ENCODE measurements around the gene NFATC1.

Gene NFATC1

GRCh38 chr18:79560861-79561210 lies 165.1 kb downstream of the NFATC1 start:
- H3K36me3 ChIP-seq (ENCODE audit: low read depth): no peaks in the 10 kb centered on the region
- DNase-seq (ENCODE audit: low spot score): no peak
- no peak overlapping the region for H3K4me3 ChIP-seq (ENCODE audit: severe bottlenecking)
- no peaks in the 10 kb centered on the region for H3K9me3 ChIP-seq (ENCODE audit: severe bottlenecking)
- no peak overlapping the region for H3K27ac ChIP-seq (ENCODE audit: poor library complexity, severe bottlenecking)
- TF ChIP-seq CTCF (IDR thresholded peaks at IDR 0.05; ENCODE audit: poor library complexity, severe bottlenecking): no peak
- no peaks in the 10 kb centered on the region for H3K27me3 ChIP-seq (ENCODE audit: insufficient read depth, poor library complexity, severe bottlenecking)
- ATAC-seq (ENCODE audit: low read depth): no peak
- H3K4me1 ChIP-seq (ENCODE audit: insufficient read depth, poor library complexity, severe bottlenecking): no peaks in the 10 kb centered on the region

GRCh38 chr18:79563949-79564348 lies 168.2 kb downstream of the NFATC1 start:
- H3K4me1 ChIP-seq (ENCODE audit: insufficient read depth, poor library complexity, severe bottlenecking): peaks cover 16% of the 10 kb centered on the region
- no peaks in the 10 kb centered on the region for H3K27me3 ChIP-seq (ENCODE audit: insufficient read depth, poor library complexity, severe bottlenecking)
- no peaks in the 10 kb centered on the region for H3K9me3 ChIP-seq (ENCODE audit: severe bottlenecking)
- H3K27ac ChIP-seq (ENCODE audit: poor library complexity, severe bottlenecking): no peak overlapping the region
- H3K36me3 ChIP-seq (ENCODE audit: low read depth): no peaks in the 10 kb centered on the region
- TF ChIP-seq CTCF (IDR thresholded peaks at IDR 0.05; ENCODE audit: poor library complexity, severe bottlenecking): no peak
- ATAC-seq (ENCODE audit: low read depth): no peak
- no peak for DNase-seq (ENCODE audit: low spot score)
- H3K4me3 ChIP-seq (ENCODE audit: severe bottlenecking): no peak overlapping the region

GRCh38 chr18:79564441-79564840 lies 168.7 kb downstream of the NFATC1 start:
- H3K27ac ChIP-seq (ENCODE audit: poor library complexity, severe bottlenecking): no peak overlapping the region
- H3K27me3 ChIP-seq (ENCODE audit: insufficient read depth, poor library complexity, severe bottlenecking): no peaks in the 10 kb centered on the region
- H3K9me3 ChIP-seq (ENCODE audit: severe bottlenecking): no peaks in the 10 kb centered on the region
- TF ChIP-seq CTCF (IDR thresholded peaks at IDR 0.05; ENCODE audit: poor library complexity, severe bottlenecking): no peak
- DNase-seq (ENCODE audit: low spot score) (no peak), ATAC-seq (ENCODE audit: low read depth) (no peak)
- H3K36me3 ChIP-seq (ENCODE audit: low read depth): no peaks in the 10 kb centered on the region
- H3K4me3 ChIP-seq (ENCODE audit: severe bottlenecking): no peak overlapping the region
- peaks cover 16% of the 10 kb centered on the region for H3K4me1 ChIP-seq (ENCODE audit: insufficient read depth, poor library complexity, severe bottlenecking)

- ATAC-seq (ENCODE audit: low read depth): no peak
- no peak for TF ChIP-seq CTCF (IDR thresholded peaks at IDR 0.05; ENCODE audit: poor library complexity, severe bottlenecking)
Measured at GRCh38 chr18:79566771-79567431, 171.2 kb downstream of the NFATC1 start.

GRCh38 chr18:79567481-79568147 lies 171.9 kb downstream of the NFATC1 start:
- peaks cover 28% of the 10 kb centered on the region for H3K4me1 ChIP-seq (ENCODE audit: insufficient read depth, poor library complexity, severe bottlenecking)
- peak overlapping the region; percentile 54 for H3K27ac ChIP-seq (ENCODE audit: poor library complexity, severe bottlenecking)
- no peaks in the 10 kb centered on the region for H3K36me3 ChIP-seq (ENCODE audit: low read depth)
- DNase-seq (ENCODE audit: low spot score) (peak; percentile 86), ATAC-seq (ENCODE audit: low read depth) (peak; percentile 93)
- TF ChIP-seq CTCF (IDR thresholded peaks at IDR 0.05; ENCODE audit: poor library complexity, severe bottlenecking): no peak
- peaks cover under 1% of the 10 kb centered on the region for H3K9me3 ChIP-seq (ENCODE audit: severe bottlenecking)
- no peaks in the 10 kb centered on the region for H3K27me3 ChIP-seq (ENCODE audit: insufficient read depth, poor library complexity, severe bottlenecking)
- H3K4me3 ChIP-seq (ENCODE audit: severe bottlenecking): no peak overlapping the region

More at GRCh38 chr18:79566771-79567431, 171.2 kb downstream of the NFATC1 start:
- Histone ChIP-seq H3K9me3 (ENCODE audit: severe bottlenecking) (no peaks in the 10 kb centered on the region), H3K4me3 (ENCODE audit: severe bottlenecking) (no peak overlapping the region), H3K27me3 (ENCODE audit: insufficient read depth, poor library complexity, severe bottlenecking) (no peaks in the 10 kb centered on the region), H3K4me1 (ENCODE audit: insufficient read depth, poor library complexity, severe bottlenecking) (peaks cover 28% of the 10 kb centered on the region), H3K27ac (ENCODE audit: poor library complexity, severe bottlenecking) (peak overlapping the region; percentile 54), H3K36me3 (ENCODE audit: low read depth) (no peaks in the 10 kb centered on the region)
- peak; percentile 55 for DNase-seq (ENCODE audit: low spot score)
